Fibroblast of lung (primary cell): ENCODE results near the gene USP5. TPM values are rescaled to one million over a fixed set of nuclear protein-coding genes. Genes with fewer than 3 reads are reported as not detected.

Experiments used
- DNase-seq, 2 donors: peaks; one replicate each; pipeline versions ENCODE4 v3.0.0 to v3.0.0-alpha.2; 2010; ENCODE audit warnings: low read depth in 2 of 2
- H2AFZ ChIP-seq: 2 replicates; pipeline ENCODE4 v1.5.1; 2012; ENCODE audit warnings: low read length, control low read depth, inconsistent platforms
- H3K27ac ChIP-seq: 2 replicates; pipeline ENCODE4 v1.5.1; 2011; ENCODE audit warnings: low read length, control low read depth; ENCODE audit not compliant: insufficient read depth
- H3K27me3 ChIP-seq: 2 replicates; pipeline ENCODE4 v1.5.1; 2011; ENCODE audit warnings: mild to moderate bottlenecking, low read length; ENCODE audit not compliant: control insufficient read depth, insufficient read depth
- H3K36me3 ChIP-seq: 2 replicates; pipeline ENCODE4 v1.5.1; 2011; ENCODE audit warnings: low read length; ENCODE audit not compliant: control insufficient read depth, insufficient read depth
- H3K4me1 ChIP-seq: 2 replicates; pipeline ENCODE4 v1.5.1; 2011; ENCODE audit warnings: low read length; ENCODE audit not compliant: control insufficient read depth, insufficient read depth; ENCODE audit errors: extremely low read depth
- H3K4me2 ChIP-seq: 2 replicates; pipeline ENCODE4 v1.5.1; 2011; ENCODE audit warnings: low read length, control low read depth; ENCODE audit not compliant: insufficient read depth; ENCODE audit errors: extremely low read depth
- H3K4me3 ChIP-seq, 4 experiments: fragments of 200-600 bp in 1 of 4; sonication (generic) in 1 of 4; replicated peaks in 1 of 4; 2 replicates each; pipeline ENCODE4 v1.5.1; 2011 to 2016; ENCODE audit warnings: low read length in 4 of 4, low read depth in 3 of 4, mild to moderate bottlenecking in 3 of 4, control low read depth in 2 of 4, inconsistent platforms in 1 of 4, mixed read lengths in 1 of 4; ENCODE audit not compliant: insufficient read depth in 1 of 4; ENCODE audit errors: control extremely low read depth in 1 of 4
- H3K79me2 ChIP-seq: 2 replicates; pipeline ENCODE4 v1.5.1; 2012; ENCODE audit warnings: mild to moderate bottlenecking, low read length, inconsistent platforms; ENCODE audit not compliant: control insufficient read depth, insufficient read depth
- H3K9ac ChIP-seq: 2 replicates; pipeline ENCODE4 v1.5.1; 2011; ENCODE audit warnings: mild to moderate bottlenecking, low read length, control low read depth; ENCODE audit not compliant: insufficient read depth
- H3K9me3 ChIP-seq: 2 replicates; pipeline ENCODE4 v1.5.1; 2012; ENCODE audit warnings: low read depth, low read length; ENCODE audit not compliant: control insufficient read depth, insufficient read depth
- H4K20me1 ChIP-seq: 2 replicates; pipeline ENCODE4 v1.5.1; 2011; ENCODE audit warnings: low read length; ENCODE audit not compliant: control insufficient read depth, insufficient read depth; ENCODE audit errors: extremely low read depth
- EZH2 ChIP-seq: IDR thresholded peaks from 2 replicates; pipeline ENCODE4 v1.5.1; 2012; ENCODE audit warnings: low read length, control low read depth, mild to moderate bottlenecking; ENCODE audit errors: missing control alignments
- polyA plus RNA-seq, 2 donors: library from polyadenylated mRNA; depleted of rRNA in 1 of 2; stranded (reverse) in 1 of 2; unstranded in 1 of 2; fragments of >200 nt; gene quantifications; 2 replicates each; pipeline ENCODE4 v1.2.1, GENCODE V29; 2011 to 2012; ENCODE audit warnings: missing spikeins in 1 of 2
- total RNA-seq: library from RNA; depleted of rRNA; stranded (reverse); fragments of >200 nt; gene quantifications from 2 replicates; pipeline ENCODE4 v1.2.1, GENCODE V29; 2014
- TF ChIP-seq, protein P1 (sequence below), 2 donors: IDR thresholded peaks in 1 of 2; conservative IDR thresholded peaks in 1 of 2; 1 replicate in 1 of 2; 2 replicates in 1 of 2; pipeline ENCODE4 v1.5.1; 2011 to 2012; ENCODE audit warnings: low read length in 2 of 2, control low read depth in 1 of 2, inconsistent platforms in 1 of 2, low read depth in 1 of 2, mild to moderate bottlenecking in 1 of 2

Gene USP5
- total and polyA plus RNA-seq, 2 donors (not counting 1 experiment from before 2014, with no cell fraction given), result 42.2 to 69.9 TPM

DNA sequence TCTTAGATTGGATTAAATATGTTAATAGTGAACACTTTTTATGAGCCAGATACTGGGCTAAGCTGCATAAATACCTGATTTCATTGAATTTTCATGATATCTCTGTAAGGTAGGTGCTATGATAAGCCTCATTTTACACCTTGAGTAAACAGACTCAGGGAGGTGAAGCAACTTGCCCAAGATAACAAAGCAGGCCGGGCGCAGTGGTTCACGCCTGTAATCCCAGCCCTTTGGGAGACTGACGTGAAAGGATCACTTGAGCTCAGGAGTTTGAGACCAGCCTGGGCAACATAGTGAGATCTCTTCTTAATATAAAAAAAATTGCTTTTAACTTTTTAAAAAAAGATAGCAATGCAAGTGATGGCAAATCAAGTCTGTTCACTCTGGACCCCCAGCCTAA is 9.9 kb upstream of the USP5 start:
- H3K4me1 ChIP-seq, result no peaks in the 10 kb centered on the region
- no peak overlapping the region for H3K4me3 ChIP-seq
- no peak overlapping the region for H3K27ac ChIP-seq
- no peaks in the 10 kb centered on the region for H3K79me2 ChIP-seq
- no peak overlapping the region for H2AFZ ChIP-seq
- no peaks in the 10 kb centered on the region for H4K20me1 ChIP-seq
- no peaks in the 10 kb centered on the region for H3K27me3 ChIP-seq
- DNase-seq, result no peak
- no peaks in the 10 kb centered on the region for H3K9me3 ChIP-seq
- H3K4me2 ChIP-seq, result no peak overlapping the region
- H3K9ac ChIP-seq, result no peak overlapping the region
- TF ChIP-seq EZH2, result no peak
- TF ChIP-seq, protein P1, sequence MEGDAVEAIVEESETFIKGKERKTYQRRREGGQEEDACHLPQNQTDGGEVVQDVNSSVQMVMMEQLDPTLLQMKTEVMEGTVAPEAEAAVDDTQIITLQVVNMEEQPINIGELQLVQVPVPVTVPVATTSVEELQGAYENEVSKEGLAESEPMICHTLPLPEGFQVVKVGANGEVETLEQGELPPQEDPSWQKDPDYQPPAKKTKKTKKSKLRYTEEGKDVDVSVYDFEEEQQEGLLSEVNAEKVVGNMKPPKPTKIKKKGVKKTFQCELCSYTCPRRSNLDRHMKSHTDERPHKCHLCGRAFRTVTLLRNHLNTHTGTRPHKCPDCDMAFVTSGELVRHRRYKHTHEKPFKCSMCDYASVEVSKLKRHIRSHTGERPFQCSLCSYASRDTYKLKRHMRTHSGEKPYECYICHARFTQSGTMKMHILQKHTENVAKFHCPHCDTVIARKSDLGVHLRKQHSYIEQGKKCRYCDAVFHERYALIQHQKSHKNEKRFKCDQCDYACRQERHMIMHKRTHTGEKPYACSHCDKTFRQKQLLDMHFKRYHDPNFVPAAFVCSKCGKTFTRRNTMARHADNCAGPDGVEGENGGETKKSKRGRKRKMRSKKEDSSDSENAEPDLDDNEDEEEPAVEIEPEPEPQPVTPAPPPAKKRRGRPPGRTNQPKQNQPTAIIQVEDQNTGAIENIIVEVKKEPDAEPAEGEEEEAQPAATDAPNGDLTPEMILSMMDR (conservative IDR thresholded peaks at IDR 0.05 in 1 of 2, IDR thresholded peaks at IDR 0.05 in 1 of 2; ENCODE audit: low read depth in 1 of 2, low read length in 2 of 2), result no peak
- H3K36me3 ChIP-seq, result peaks cover 41% of the 10 kb centered on the region

DNA sequence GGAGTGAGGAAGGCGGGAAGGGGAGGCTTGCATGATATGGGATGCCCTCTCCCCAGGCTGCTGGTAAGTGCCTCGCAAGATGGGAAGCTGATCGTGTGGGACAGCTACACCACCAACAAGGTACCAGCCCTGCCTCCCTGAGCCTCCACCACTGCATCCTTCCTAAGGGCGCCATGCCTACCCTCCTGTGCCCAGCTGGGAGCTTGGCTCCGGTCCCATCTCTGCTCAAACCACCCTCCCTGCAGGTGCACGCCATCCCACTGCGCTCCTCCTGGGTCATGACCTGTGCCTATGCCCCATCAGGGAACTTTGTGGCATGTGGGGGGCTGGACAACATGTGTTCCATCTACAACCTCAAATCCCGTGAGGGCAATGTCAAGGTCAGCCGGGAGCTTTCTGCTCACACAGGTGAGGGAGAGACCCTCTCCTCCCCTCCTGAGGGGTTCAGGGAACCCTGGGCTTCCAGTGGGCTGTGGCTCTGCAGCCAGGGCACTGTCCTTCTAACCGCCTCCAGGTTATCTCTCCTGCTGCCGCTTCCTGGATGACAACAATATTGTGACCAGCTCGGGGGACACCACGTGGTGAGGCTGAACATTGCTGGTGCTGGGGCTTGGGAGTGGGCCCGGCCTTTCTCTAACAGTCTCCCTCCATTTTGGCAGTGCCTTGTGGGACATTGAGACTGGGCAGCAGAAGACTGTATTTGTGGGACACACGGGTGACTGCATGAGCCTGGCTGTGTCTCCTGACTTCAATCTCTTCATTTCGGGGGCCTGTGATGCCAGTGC is 8.6 kb upstream of the USP5 start:
- no peaks in the 10 kb centered on the region for H3K79me2 ChIP-seq
- H3K4me1 ChIP-seq, result no peaks in the 10 kb centered on the region
- no peak for DNase-seq
- no peak overlapping the region for H3K4me3 ChIP-seq
- H4K20me1 ChIP-seq, result no peaks in the 10 kb centered on the region
- H3K27ac ChIP-seq, result no peak overlapping the region
- no peak overlapping the region for H3K9ac ChIP-seq
- TF ChIP-seq, protein P1 (conservative IDR thresholded peaks at IDR 0.05 in 1 of 2, IDR thresholded peaks at IDR 0.05 in 1 of 2; ENCODE audit: low read depth in 1 of 2, low read length in 2 of 2), result no peak
- no peak for TF ChIP-seq EZH2
- H3K4me2 ChIP-seq, result no peak overlapping the region
- no peaks in the 10 kb centered on the region for H3K9me3 ChIP-seq
- H3K27me3 ChIP-seq, result no peaks in the 10 kb centered on the region
- H3K36me3 ChIP-seq, result peaks cover 38% of the 10 kb centered on the region
- no peak overlapping the region for H2AFZ ChIP-seq

DNA sequence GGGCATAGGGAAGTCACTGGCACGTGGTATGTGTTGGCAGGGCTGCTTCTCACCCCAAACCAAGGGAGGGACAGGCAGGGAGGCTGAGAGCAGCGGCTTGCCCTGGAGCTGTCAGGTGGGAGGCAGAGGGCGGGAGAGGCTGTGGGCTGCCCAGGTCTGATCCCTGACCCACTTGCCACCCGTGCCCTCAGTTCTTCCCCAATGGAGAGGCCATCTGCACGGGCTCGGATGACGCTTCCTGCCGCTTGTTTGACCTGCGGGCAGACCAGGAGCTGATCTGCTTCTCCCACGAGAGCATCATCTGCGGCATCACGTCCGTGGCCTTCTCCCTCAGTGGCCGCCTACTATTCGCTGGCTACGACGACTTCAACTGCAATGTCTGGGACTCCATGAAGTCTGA is 6.6 kb upstream of the USP5 start:
- DNase-seq, result no peak
- peaks cover 18% of the 10 kb centered on the region for H3K79me2 ChIP-seq
- H3K4me2 ChIP-seq, result no peak overlapping the region
- H3K9ac ChIP-seq, result no peak overlapping the region
- H3K36me3 ChIP-seq, result peaks cover 35% of the 10 kb centered on the region
- H4K20me1 ChIP-seq, result no peaks in the 10 kb centered on the region
- H3K4me1 ChIP-seq, result peaks cover under 1% of the 10 kb centered on the region
- no peaks in the 10 kb centered on the region for H3K27me3 ChIP-seq
- H3K27ac ChIP-seq, result no peak overlapping the region
- no peaks in the 10 kb centered on the region for H3K9me3 ChIP-seq
- TF ChIP-seq, protein P1 (conservative IDR thresholded peaks at IDR 0.05 in 1 of 2, IDR thresholded peaks at IDR 0.05 in 1 of 2; ENCODE audit: low read depth in 1 of 2, low read length in 2 of 2), result no peak
- H2AFZ ChIP-seq, result no peak overlapping the region
- H3K4me3 ChIP-seq, result no peak overlapping the region
